Ishikawa (cell line): Measurements from ENCODE around the gene COMTD1.

Experiments used
- CEBPB ChIP-seq: IDR thresholded peaks from 2 replicates; pipeline ENCODE4 v1.6.1; 2012
- CREB1 ChIP-seq: IDR thresholded peaks from 2 replicates; pipeline ENCODE4 v1.6.1; 2012; ENCODE audit warnings: low read depth
- EGR1 ChIP-seq: IDR thresholded peaks from 2 replicates; pipeline ENCODE4 v1.6.1; 2012
- EP300 ChIP-seq: IDR thresholded peaks from 2 replicates; pipeline ENCODE4 v1.6.1; 2012; ENCODE audit warnings: borderline replicate concordance
- FOXM1 ChIP-seq: IDR thresholded peaks from 2 replicates; pipeline ENCODE4 v1.6.1; 2012; ENCODE audit warnings: low read depth, borderline replicate concordance
- MAX ChIP-seq: IDR thresholded peaks from 2 replicates; pipeline ENCODE4 v1.6.1; 2012
- NFIC ChIP-seq: IDR thresholded peaks from 2 replicates; pipeline ENCODE4 v1.6.1; 2012
- RAD21 ChIP-seq: IDR thresholded peaks from 2 replicates; pipeline ENCODE4 v1.6.1; 2012; ENCODE audit warnings: low read depth
- REST ChIP-seq: IDR thresholded peaks from 2 replicates; pipeline ENCODE4 v1.6.1; 2012; ENCODE audit warnings: low read depth, mild to moderate bottlenecking
- TAF1 ChIP-seq: IDR thresholded peaks from 2 replicates; pipeline ENCODE4 v1.6.1; 2012; ENCODE audit warnings: low read depth, mild to moderate bottlenecking
- TCF12 ChIP-seq: IDR thresholded peaks from 2 replicates; pipeline ENCODE4 v1.6.1; 2012; ENCODE audit warnings: low read depth
- TEAD4 ChIP-seq: IDR thresholded peaks from 2 replicates; pipeline ENCODE4 v1.6.1; 2012
- USF1 ChIP-seq: IDR thresholded peaks from 2 replicates; pipeline ENCODE4 v1.6.1; 2012
- YY1 ChIP-seq: IDR thresholded peaks from 2 replicates; pipeline ENCODE4 v1.6.1; 2012; ENCODE audit warnings: low read depth
- ZBTB7A ChIP-seq: IDR thresholded peaks from 2 replicates; pipeline ENCODE4 v1.6.1; 2012; ENCODE audit warnings: low read depth

Gene COMTD1

GRCh38 chr10:75235375-75236177 is at the start of gene COMTD1:
Gene COMTD1, minus strand, starts transcription at chr10:75235957. Its CDS starts 29 bp downstream, at chr10:75235928.
- TF ChIP-seq USF1 (peak; percentile 96), TAF1 (peak; percentile 59), ZBTB7A (peak; percentile 79; the same call in 1 of the 2 replicates), TCF12 (peak; percentile 15), TEAD4 (0 out of 2 replicates have a peak, but pooled peaks have one; percentile 6), EGR1 (no peak; the same call in 1 of the 2 replicates), CREB1 (no peak), RAD21 (peak; percentile 98), MAX (peak; percentile 98), EP300 (peak; percentile 55; the same call in 1 of the 2 replicates), NFIC (0 out of 2 replicates have a peak, but pooled peaks have one; percentile 15), REST (no peak), FOXM1 (peak; percentile 54; the same call in 1 of the 2 replicates), CEBPB (no peak; the same call in 1 of the 2 replicates), YY1 (peak; percentile 73)

- peak; percentile 54 for TF ChIP-seq NFIC
- no peak for TF ChIP-seq TAF1
- TF ChIP-seq CREB1 = no peak
- TF ChIP-seq YY1 = no peak
- TF ChIP-seq CEBPB = no peak
These were observed 48.1 kb upstream of the COMTD1 start for GRCh38 chr10:75283671-75284470.

- TF ChIP-seq YY1 (no peak), CEBPB (no peak), EP300 (no peak), NFIC (no peak), EGR1 (no peak), ZBTB7A (no peak), FOXM1 (no peak), TAF1 (no peak), TEAD4 (no peak), REST (no peak), CREB1 (no peak), TCF12 (no peak), RAD21 (no peak), MAX (no peak)
These were observed 47.4 kb upstream of the COMTD1 start for GRCh38 chr10:75283078-75283670.

- no peak for TF ChIP-seq REST
- no peak for TF ChIP-seq EP300
- no peak for TF ChIP-seq RAD21
- TF ChIP-seq CEBPB = no peak
- TF ChIP-seq FOXM1 = no peak
- no peak for TF ChIP-seq TEAD4
- no peak for TF ChIP-seq EGR1
- no peak for TF ChIP-seq TCF12
- TF ChIP-seq YY1 = no peak
- TF ChIP-seq MAX = no peak
- no peak for TF ChIP-seq USF1
- TF ChIP-seq CREB1 = no peak
- TF ChIP-seq ZBTB7A = no peak
- no peak for TF ChIP-seq NFIC
- TF ChIP-seq TAF1 = no peak
These were observed 46.2 kb upstream of the COMTD1 start for GRCh38 chr10:75281974-75282373.
